Forelimb muscle (tissue), 1 donor: ENCODE results near the gene SIK1. TPM values are rescaled to one million over a fixed set of nuclear protein-coding genes. Genes with fewer than 3 reads are reported as not detected.
"Not testable (repeated sequence)": the region's sequence is repeated elsewhere in the genome, so short reads cannot be mapped to it uniquely, and the experiment has no call there.

Experiments used
- DNase-seq: peaks from one replicate; pipeline ENCODE4 v3.0.0-alpha.2; 2013; ENCODE audit warnings: low read depth
- polyA plus RNA-seq: library from polyadenylated mRNA; unstranded; fragments of 120-200 nt; gene quantifications from one replicate; pipeline ENCODE4 v1.2.1, GENCODE V29; 2013; ENCODE audit not compliant: insufficient read length

Gene SIK1
- polyA plus RNA-seq, 1 donor = 1.3 TPM

- DNase-seq = not testable (repeated sequence)
Measured at GRCh38 chr21:43396788-43397438, 30.0 kb downstream of the SIK1 start.

DNA sequence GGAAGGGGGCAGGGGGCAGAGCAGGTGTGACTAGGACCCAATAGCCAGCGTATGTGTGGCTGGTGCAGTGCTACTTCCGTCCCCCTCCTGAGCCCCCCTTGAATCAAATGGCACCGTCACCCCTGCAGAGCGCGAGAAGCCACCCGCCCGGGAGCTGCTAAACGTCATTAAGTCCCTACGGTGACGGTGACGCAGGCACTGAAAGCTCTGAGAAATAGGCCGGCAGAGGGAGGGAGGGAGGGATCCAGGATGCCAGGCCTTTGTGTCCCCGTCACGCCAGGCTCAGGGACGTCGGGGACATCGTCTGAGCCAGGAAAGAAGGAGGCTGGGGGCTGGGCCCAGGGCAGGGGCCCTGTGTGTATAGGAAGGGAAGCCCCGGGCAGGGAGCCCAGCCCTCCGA, 43.6 kb downstream of the SIK1 start:
- DNase-seq = not testable (repeated sequence)

DNA sequence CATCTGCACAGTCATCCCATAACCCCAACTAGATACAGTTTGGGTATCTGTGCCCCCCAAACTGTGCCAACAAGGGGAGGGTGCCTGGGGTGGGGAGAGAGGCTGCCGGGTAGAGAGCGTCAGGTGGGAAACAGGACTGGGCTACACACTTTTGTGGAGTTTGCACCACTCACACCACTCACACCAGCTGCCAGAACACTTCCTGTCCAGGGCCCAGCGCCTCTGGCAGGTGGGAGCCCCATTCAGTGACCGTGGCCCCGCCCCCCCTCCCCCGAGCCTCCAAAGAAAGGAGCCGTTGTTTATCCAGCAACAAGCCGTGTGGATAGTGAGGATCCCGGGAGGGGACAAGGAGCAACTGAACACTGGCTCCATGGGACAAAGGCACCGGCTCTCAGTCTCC, 44.0 kb downstream of the SIK1 start:
- not testable (repeated sequence) for DNase-seq

- DNase-seq = not testable (repeated sequence)
Measured at GRCh38 chr21:43380852-43381533, 45.9 kb downstream of the SIK1 start.

GRCh38 chr21:43380337-43380736, 46.6 kb downstream of the SIK1 start:
- not testable (repeated sequence) for DNase-seq

- DNase-seq = not testable (repeated sequence)
Measured at GRCh38 chr21:43379626-43380122, 47.3 kb downstream of the SIK1 start.

- no peak for DNase-seq
Measured at GRCh38 chr21:43376478-43376882, 50.5 kb downstream of the SIK1 start.

GRCh38 chr21:43375837-43376477, 51.0 kb downstream of the SIK1 start:
- DNase-seq = no peak

DNA sequence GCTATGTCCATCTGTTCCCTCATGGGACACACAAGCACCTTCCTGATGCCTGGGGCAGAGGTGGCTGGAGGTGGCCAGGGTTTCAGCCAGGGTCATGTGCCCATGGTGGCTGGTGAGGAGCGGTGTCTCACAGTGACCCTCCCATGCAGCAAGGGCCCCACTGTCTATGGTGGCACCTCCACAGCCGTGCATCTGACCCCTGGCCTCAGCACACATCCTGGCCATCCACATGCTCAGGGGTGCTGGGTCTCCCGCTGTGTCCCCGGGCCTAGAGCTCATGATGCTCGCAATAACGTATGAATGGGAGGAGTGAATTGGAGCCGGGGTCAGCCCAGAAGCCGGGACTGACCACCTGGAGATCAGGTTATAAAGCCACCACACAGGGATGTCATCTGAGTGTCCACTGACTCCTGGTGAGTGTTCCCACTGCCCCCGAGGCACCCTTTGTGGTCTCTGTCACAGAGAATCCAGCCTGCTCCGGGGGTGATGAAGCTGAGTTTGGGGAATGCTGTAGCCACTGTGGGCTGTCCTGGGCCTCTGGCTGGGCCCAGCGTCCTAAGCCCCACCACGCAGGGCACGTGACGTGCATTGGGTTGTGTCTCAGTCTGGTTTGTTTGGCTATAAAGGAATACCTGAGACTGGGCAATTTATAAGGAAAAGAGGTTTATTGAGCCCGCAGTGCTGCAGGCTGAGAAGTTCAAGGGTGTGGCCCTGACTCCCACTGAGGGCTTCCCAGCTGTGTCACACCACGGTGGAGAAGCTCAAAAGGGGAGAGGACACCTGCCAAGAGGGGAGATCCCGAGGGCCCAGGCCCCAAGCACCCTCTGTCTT, 51.7 kb downstream of the SIK1 start:
- no peak for DNase-seq

DNA sequence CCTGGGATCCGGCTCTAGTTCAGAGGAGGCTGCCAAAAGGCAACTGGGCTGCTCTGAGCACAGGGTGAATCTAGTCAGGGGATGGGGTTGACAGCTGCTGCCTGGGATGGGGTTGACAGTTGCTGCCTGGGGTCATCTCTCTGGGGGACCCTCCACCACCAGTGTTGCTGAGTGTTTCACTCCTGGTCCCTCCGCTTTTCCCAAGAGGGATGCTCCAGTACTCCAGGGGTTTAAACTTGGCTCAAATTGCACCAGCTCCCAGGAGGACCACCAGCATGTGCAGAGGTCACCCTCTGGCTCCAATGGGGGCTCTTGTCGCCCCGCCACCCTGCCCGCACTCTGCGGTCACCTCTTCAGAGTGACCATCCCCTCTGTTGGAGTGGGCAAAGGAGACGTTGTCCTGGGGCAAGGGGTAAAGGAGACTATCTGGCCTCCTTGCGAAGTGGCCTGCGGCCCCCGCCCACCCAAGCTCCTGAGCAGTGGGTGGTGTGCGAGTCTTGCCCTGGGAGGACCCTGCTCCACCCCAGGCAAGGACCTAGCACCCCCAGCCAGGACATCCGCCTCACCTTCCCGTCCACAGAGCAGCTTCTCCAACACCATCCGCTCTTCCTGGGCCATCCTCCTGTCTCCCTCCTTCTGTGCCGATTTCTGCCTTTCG, 52.6 kb downstream of the SIK1 start:
- DNase-seq = no peak

- DNase-seq = no peak
Measured at GRCh38 chr21:43373362-43374227, 53.3 kb downstream of the SIK1 start.

DNA sequence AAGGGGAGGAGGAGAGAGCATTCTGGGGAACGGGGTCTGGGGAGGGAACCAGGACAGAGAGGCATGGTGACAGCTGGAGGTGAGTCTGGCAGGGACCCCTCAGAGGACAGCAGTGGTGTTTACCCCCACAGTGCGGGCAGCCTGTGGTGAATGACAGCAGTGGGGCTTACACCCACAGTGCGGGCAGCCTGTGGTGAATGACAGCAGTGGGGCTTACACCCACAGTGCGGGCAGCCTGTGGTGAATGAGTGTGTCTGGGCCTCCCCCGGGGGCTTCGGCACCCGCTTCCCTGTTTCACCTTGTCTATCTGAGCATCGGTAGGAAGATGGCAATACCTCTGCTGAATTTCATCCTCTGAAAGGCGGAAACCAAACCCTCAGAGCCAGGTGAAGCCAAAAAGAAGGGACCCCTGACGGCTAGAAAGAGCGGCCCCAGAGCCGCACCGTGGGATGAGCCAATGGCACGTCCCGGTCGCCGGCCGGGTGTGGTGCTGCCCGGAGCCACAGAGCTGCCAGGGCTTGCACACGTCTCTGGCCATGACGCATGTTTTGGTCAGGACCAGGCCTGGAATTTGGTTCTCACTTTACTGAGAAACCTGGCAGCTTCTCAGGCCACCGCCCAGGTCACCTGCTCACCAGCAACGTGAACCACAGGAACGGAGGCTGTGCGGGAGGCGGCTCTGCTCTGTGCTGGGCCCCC, 54.1 kb downstream of the SIK1 start:
- no peak for DNase-seq

DNA sequence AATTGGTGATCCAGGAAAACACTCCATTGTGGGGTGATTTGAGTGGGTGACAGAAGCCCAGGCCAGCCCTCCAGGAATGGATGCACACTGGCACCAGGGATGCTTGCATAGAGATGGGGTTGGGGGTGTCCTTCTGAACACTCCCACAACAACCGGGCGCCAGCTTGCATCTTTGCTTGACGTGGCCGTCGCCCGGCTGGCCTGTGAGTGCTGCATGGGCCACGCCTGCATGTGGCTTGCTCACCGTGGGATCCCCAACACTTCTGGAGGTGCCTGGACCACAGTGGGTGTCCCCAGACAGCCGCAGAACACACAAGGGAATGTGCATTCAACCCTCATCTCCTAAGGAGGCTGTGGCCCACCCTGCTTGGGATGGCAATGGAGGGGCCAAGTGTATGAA, 55.1 kb downstream of the SIK1 start:
- no peak for DNase-seq

DNA sequence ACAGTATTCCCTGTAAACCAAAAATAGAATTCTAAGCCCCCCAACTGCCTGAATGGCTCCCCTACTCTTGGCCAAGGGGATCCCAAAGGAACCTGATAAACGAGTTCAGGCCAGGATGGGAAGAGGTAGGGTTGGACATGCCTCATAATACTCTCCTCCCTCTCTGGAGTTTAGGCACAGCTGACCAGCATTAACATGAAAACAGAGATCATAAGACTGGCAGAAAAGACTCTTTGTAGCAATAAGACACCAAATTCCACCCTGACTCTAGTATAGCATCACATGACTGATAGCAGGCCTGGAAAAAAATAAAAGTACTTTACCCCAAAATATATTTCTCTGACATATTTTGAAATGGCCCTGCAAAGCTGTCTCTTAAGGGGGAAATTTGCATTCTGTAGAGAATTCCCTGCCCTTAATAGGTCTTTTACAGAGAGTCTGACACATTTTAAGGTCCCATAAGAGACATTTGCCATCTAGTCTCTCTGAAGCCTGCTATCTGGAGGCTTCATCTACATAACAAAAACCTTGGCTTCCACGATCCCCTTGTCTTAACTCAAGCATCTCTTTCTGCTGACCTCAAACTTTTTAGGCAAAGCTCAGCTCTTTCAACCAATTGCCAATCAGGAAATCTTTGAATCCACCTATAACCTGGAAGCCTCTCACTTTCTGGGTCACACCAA, 55.9 kb downstream of the SIK1 start:
- DNase-seq = no peak

GRCh38 chr21:43370091-43370658, 56.8 kb downstream of the SIK1 start:
- DNase-seq = no peak

GRCh38 chr21:43369596-43370090, 57.3 kb downstream of the SIK1 start:
- DNase-seq = no peak

DNA sequence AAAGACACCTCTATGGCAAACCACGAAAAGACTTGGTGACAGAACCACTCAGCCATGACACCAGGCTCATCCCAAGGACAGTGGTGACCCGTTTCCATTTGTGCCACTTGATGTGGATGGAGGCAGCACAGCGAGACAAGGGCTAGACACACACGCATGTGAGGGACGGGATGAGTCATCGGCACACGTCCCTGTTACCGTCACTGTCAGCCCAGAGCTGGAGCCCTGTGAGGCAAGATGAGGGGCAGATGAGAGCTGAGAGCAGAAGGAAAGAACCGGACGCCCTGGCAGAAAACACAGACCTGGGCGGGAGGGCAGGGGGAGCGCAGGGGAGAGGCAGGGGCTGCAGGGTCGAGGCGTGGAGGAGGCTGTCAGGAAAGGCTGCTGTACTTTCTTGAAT, 57.8 kb downstream of the SIK1 start:
- DNase-seq = no peak

- no peak for DNase-seq
Measured at GRCh38 chr21:43368685-43369084, 58.2 kb downstream of the SIK1 start.

- DNase-seq = no peak
Measured at GRCh38 chr21:43367859-43368258, 59.1 kb downstream of the SIK1 start.
